GM23248 (cell line): Measurements from ENCODE around the gene ZDHHC13. TPM values are rescaled to one million over a fixed set of nuclear protein-coding genes. Genes with fewer than 3 reads are reported as not detected.

Experiments used
- DNase-seq: peaks from one replicate; pipeline ENCODE4 v3.0.0-alpha.2; 2015
- H2AFZ ChIP-seq: fragments of 200-600 bp; sonication (generic); 2 replicates; pipeline ENCODE4 v1.6.1; 2016; ENCODE audit warnings: antibody characterized with exemption
- H3F3A ChIP-seq: fragments of 200-600 bp; sonication (generic); 2 replicates; pipeline ENCODE4 v1.6.1; 2016; ENCODE audit warnings: mild to moderate bottlenecking, antibody characterized with exemption, mixed run types; ENCODE audit not compliant: insufficient read depth
- H3K27ac ChIP-seq: fragments of 200-600 bp; sonication (generic); 2 replicates; pipeline ENCODE4 v1.5.1; 2016; ENCODE audit warnings: mild to moderate bottlenecking
- H3K27me3 ChIP-seq: fragments of 200-600 bp; sonication (generic); replicated peaks from 2 replicates; pipeline ENCODE4 v1.6.1; 2016; ENCODE audit warnings: mild to moderate bottlenecking; ENCODE audit not compliant: insufficient read depth
- H3K36me3 ChIP-seq: fragments of 200-600 bp; sonication (generic); 2 replicates; pipeline ENCODE4 v1.6.1; 2016; ENCODE audit warnings: low read depth, mild to moderate bottlenecking
- H3K4me1 ChIP-seq: fragments of 200-600 bp; sonication (generic); 2 replicates; pipeline ENCODE4 v1.6.1; 2016; ENCODE audit warnings: mild to moderate bottlenecking; ENCODE audit not compliant: insufficient read depth
- H3K4me2 ChIP-seq: fragments of 200-600 bp; sonication (generic); one replicate; pipeline ENCODE4 v1.6.1; 2016; ENCODE audit warnings: mild to moderate bottlenecking; ENCODE audit not compliant: unreplicated experiment
- H3K4me3 ChIP-seq: fragments of 200-600 bp; sonication (generic); 2 replicates; pipeline ENCODE4 v1.5.1; 2016; ENCODE audit warnings: mild to moderate bottlenecking
- H3K79me2 ChIP-seq: fragments of 200-600 bp; sonication (generic); 2 replicates; pipeline ENCODE4 v1.6.1; 2016; ENCODE audit warnings: mild to moderate bottlenecking; ENCODE audit not compliant: insufficient read depth
- H3K9ac ChIP-seq: fragments of 200-600 bp; sonication (generic); 2 replicates; pipeline ENCODE4 v1.6.1; 2016; ENCODE audit warnings: mild to moderate bottlenecking
- H3K9me2 ChIP-seq: fragments of 200-600 bp; sonication (generic); 2 replicates; pipeline ENCODE4 v1.6.1; 2016; ENCODE audit warnings: mixed run types, mild to moderate bottlenecking, moderate library complexity; ENCODE audit not compliant: insufficient read depth
- H3K9me3 ChIP-seq: fragments of 200-600 bp; sonication (generic); one replicate; pipeline ENCODE4 v1.6.1; 2017; ENCODE audit warnings: low read depth
- H4K20me1 ChIP-seq: fragments of 200-600 bp; sonication (generic); 2 replicates; pipeline ENCODE4 v1.6.0; 2016; ENCODE audit not compliant: insufficient read depth
- EZH2 ChIP-seq: fragments of 200-600 bp; sonication (generic); IDR thresholded peaks from 2 replicates; pipeline ENCODE4 v1.6.1; 2018; ENCODE audit warnings: antibody characterized with exemption, mild to moderate bottlenecking; ENCODE audit not compliant: insufficient read depth, poor library complexity, severe bottlenecking
- EZH2phosphoT487 ChIP-seq: fragments of 200-600 bp; sonication (generic); IDR thresholded peaks from 2 replicates; pipeline ENCODE4 v1.6.1; 2018; ENCODE audit warnings: antibody characterized with exemption, moderate library complexity, mild to moderate bottlenecking, low read depth; ENCODE audit not compliant: insufficient read depth
- WGBS, 2 experiments: methylation state at CpG; one replicate each; pipeline ENCODE4 v1.1.6; 2015 to 2017; ENCODE audit warnings: low lambda C conversion rate in 2 of 2, low coverage in 1 of 2; ENCODE audit errors: missing lambda C conversion rate in 2 of 2; 5-methylcytosine and 5-hydroxymethylcytosine counted together
- in situ Hi-C: fragments of 300-500 bp; cut with MboI; formaldehyde crosslinking; loops from 2 replicates; pipeline ENCODE4 v1.15.0; 2020
- polyA plus RNA-seq: library from polyadenylated mRNA; unstranded; fragments of >200 nt; fragmentation: Nextera tagmentation; extraction: Ambion mirVana; gene quantifications from 2 replicates; pipeline ENCODE4 v1.2.1, GENCODE V29; 2016
- total RNA-seq: library from RNA; depleted of rRNA; stranded (reverse); fragments of >200 nt; shearing (Covaris generic); gene quantifications from 2 replicates; pipeline ENCODE4 v1.2.3, GENCODE V29; 2014

Gene ZDHHC13
- total and polyA plus RNA-seq, 2 experiments from 2014 or later = 10.9 to 12.5 TPM

- H3K4me2 ChIP-seq = no peak overlapping the region
- no peaks in the 10 kb centered on the region for H3K36me3 ChIP-seq
- no peaks in the 10 kb centered on the region for H3F3A ChIP-seq
- H3K27me3 ChIP-seq = no peaks in the 10 kb centered on the region
- in situ Hi-C loops = no loop called here
- H3K4me3 ChIP-seq = no peak overlapping the region
- no peaks in the 10 kb centered on the region for H3K9me3 ChIP-seq
- H3K9me2 ChIP-seq = no peaks in the 10 kb centered on the region
- no peak for DNase-seq
- H4K20me1 ChIP-seq = no peaks in the 10 kb centered on the region
- TF ChIP-seq EZH2phosphoT487 (no peak), EZH2 (no peak)
- 82 to 86% methylated on average over 5 of the region's 5 CpGs for WGBS, 2 experiments
- no peak overlapping the region for H3K9ac ChIP-seq
- H3K79me2 ChIP-seq = no peaks in the 10 kb centered on the region
- no peak overlapping the region for H2AFZ ChIP-seq
- H3K27ac ChIP-seq = no peak overlapping the region
- H3K4me1 ChIP-seq = no peaks in the 10 kb centered on the region
These were observed 64.7 kb downstream of the ZDHHC13 start for GRCh38 chr11:19181531-19182261.

GRCh38 chr11:19183646-19184045 is 66.7 kb downstream of the ZDHHC13 start:
- H3K4me2 ChIP-seq = no peak overlapping the region
- H4K20me1 ChIP-seq = no peaks in the 10 kb centered on the region
- no peaks in the 10 kb centered on the region for H3F3A ChIP-seq
- H3K4me1 ChIP-seq = no peaks in the 10 kb centered on the region
- no peaks in the 10 kb centered on the region for H3K9me2 ChIP-seq
- no peaks in the 10 kb centered on the region for H3K9me3 ChIP-seq
- no peak for DNase-seq
- TF ChIP-seq EZH2 (no peak), EZH2phosphoT487 (no peak)
- no peaks in the 10 kb centered on the region for H3K79me2 ChIP-seq
- no peaks in the 10 kb centered on the region for H3K36me3 ChIP-seq
- no peak overlapping the region for H3K27ac ChIP-seq
- in situ Hi-C loops = no loop called here
- H3K9ac ChIP-seq = no peak overlapping the region
- no peak overlapping the region for H3K4me3 ChIP-seq
- H2AFZ ChIP-seq = no peak overlapping the region
- 91 to 92% methylated on average over 7 of the region's 7 CpGs for WGBS, 2 experiments
- no peaks in the 10 kb centered on the region for H3K27me3 ChIP-seq

GRCh38 chr11:19185036-19185435 is 68.1 kb downstream of the ZDHHC13 start:
- DNase-seq = no peak
- 56 to 58% methylated on average over 2 of the region's 2 CpGs for WGBS, 2 experiments
- no peak overlapping the region for H3K27ac ChIP-seq
- no peak overlapping the region for H2AFZ ChIP-seq
- H4K20me1 ChIP-seq = no peaks in the 10 kb centered on the region
- H3K9me2 ChIP-seq = no peaks in the 10 kb centered on the region
- in situ Hi-C loops = no loop called here
- TF ChIP-seq EZH2 (no peak), EZH2phosphoT487 (no peak)
- no peaks in the 10 kb centered on the region for H3F3A ChIP-seq
- H3K9me3 ChIP-seq = no peaks in the 10 kb centered on the region
- H3K27me3 ChIP-seq = 0 out of 2 replicates have a peak, but pooled peaks cover 7% of the 10 kb centered on the region
- no peak overlapping the region for H3K4me2 ChIP-seq
- H3K36me3 ChIP-seq = no peaks in the 10 kb centered on the region
- H3K9ac ChIP-seq = no peak overlapping the region
- no peaks in the 10 kb centered on the region for H3K79me2 ChIP-seq
- H3K4me3 ChIP-seq = no peak overlapping the region
- no peaks in the 10 kb centered on the region for H3K4me1 ChIP-seq

- H3K4me2 ChIP-seq = no peak overlapping the region
- no peak overlapping the region for H3K4me3 ChIP-seq
- no peaks in the 10 kb centered on the region for H3K9me2 ChIP-seq
- H3K27me3 ChIP-seq = 0 out of 2 replicates have a peak, but pooled peaks cover 7% of the 10 kb centered on the region
- WGBS, 2 experiments = 48 to 55% methylated on average over 6 of the region's 6 CpGs
- no peak for DNase-seq
- TF ChIP-seq EZH2phosphoT487 (no peak), EZH2 (no peak)
- in situ Hi-C loops = no loop called here
- no peaks in the 10 kb centered on the region for H3F3A ChIP-seq
- no peak overlapping the region for H2AFZ ChIP-seq
- no peaks in the 10 kb centered on the region for H3K4me1 ChIP-seq
- H3K79me2 ChIP-seq = no peaks in the 10 kb centered on the region
- no peak overlapping the region for H3K27ac ChIP-seq
- H3K9ac ChIP-seq = no peak overlapping the region
- no peaks in the 10 kb centered on the region for H3K36me3 ChIP-seq
- H3K9me3 ChIP-seq = no peaks in the 10 kb centered on the region
- no peaks in the 10 kb centered on the region for H4K20me1 ChIP-seq
These were observed 68.6 kb downstream of the ZDHHC13 start for GRCh38 chr11:19185516-19186052.
